ENCODE data around the gene SIPA1L3. TPM values are rescaled to one million over a fixed set of nuclear protein-coding genes. Genes with fewer than 3 reads are reported as not detected.

The SIPA1L3 gene
- total and polyA plus RNA-seq, 2 of the 13 experiments (the other 11 are each of a cell fraction or from before 2014, with no cell fraction given) = 5.5 to 7.7 TPM

GRCh38 chr19:37905946-37906868 is 801 bp upstream of the SIPA1L3 start, which contains the start of gene WDR87 (continued):
- TF ChIP-seq SKIL (CRISPR knock-in tag; IDR thresholded peaks at IDR 0.05; ENCODE audit: borderline replicate concordance) (no peak), KDM3A (CRISPR knock-in tag; IDR thresholded peaks at IDR 0.05; ENCODE audit: low read depth) (0 out of 2 replicates have a peak, but pooled peaks have one; percentile 18), HOXA3 (CRISPR knock-in tag; IDR thresholded peaks at IDR 0.05) (no peak), ZNF430 (CRISPR knock-in tag; IDR thresholded peaks at IDR 0.05) (peak; percentile 86), ZNF441 (CRISPR knock-in tag; IDR thresholded peaks at IDR 0.05; ENCODE audit: borderline replicate concordance) (no peak), ZNF510 (CRISPR knock-in tag; IDR thresholded peaks at IDR 0.05; ENCODE audit: low read depth) (0 out of 2 replicates have a peak, but pooled peaks have one; percentile 12), DNMT3B (CRISPR knock-in tag; conservative IDR thresholded peaks at IDR 0.05) (no peak), ZNF503 (CRISPR knock-in tag; IDR thresholded peaks at IDR 0.05) (peak; percentile 67; the same call in 1 of the 2 replicates), TBX2 (CRISPR knock-in tag; IDR thresholded peaks at IDR 0.05; ENCODE audit: borderline replicate concordance) (peak; percentile 6; the same call in 1 of the 2 replicates), BCL6 (CRISPR knock-in tag; IDR thresholded peaks at IDR 0.05) (0 out of 2 replicates have a peak, but pooled peaks have one; percentile 31), ZNF350 (CRISPR knock-in tag; IDR thresholded peaks at IDR 0.05; ENCODE audit: borderline replicate concordance, low read depth) (no peak), ZNF580 (CRISPR knock-in tag; IDR thresholded peaks at IDR 0.05; ENCODE audit: borderline replicate concordance, low read depth) (0 out of 2 replicates have a peak, but pooled peaks have one; percentile 34), ATF4 (CRISPR knock-in tag; IDR thresholded peaks at IDR 0.05) (no peak), SMYD3 (CRISPR knock-in tag; IDR thresholded peaks at IDR 0.05) (no peak), ZMYM4 (CRISPR knock-in tag; IDR thresholded peaks at IDR 0.05) (peak; percentile 46; the same call in 1 of the 2 replicates), DRAP1 (CRISPR knock-in tag; IDR thresholded peaks at IDR 0.05) (no peak), ZNF335 (CRISPR knock-in tag; IDR thresholded peaks at IDR 0.05) (no peak), PHF8 (CRISPR knock-in tag; IDR thresholded peaks at IDR 0.05) (peak; percentile 57), MYPOP (CRISPR knock-in tag; IDR thresholded peaks at IDR 0.05) (no peak; the same call in 1 of the 2 replicates), E2F5 (CRISPR knock-in tag; conservative IDR thresholded peaks at IDR 0.05) (no peak)
